HepG2 (cell line): Measurements from ENCODE around the gene CREBZF. TPM values are rescaled to one million over a fixed set of nuclear protein-coding genes. Genes with fewer than 3 reads are reported as not detected.

Experiments used
- ATAC-seq: fragments of 200-7000 bp; cut with Tn5 transposase; 3 replicates; pipeline ENCODE4 v1.9.1; 2020; ENCODE audit warnings: mild to moderate bottlenecking, moderate library complexity
- BruUV-seq: library from RNA; stranded (reverse); fragments of 400-500 nt; replicated peaks from 2 replicates; lab custom pipeline; 2021; lab: Mats Ljungman, UMichigan
- CTCF ChIA-PET: fragments of 300-600 bp; formaldehyde crosslinking; extraction: SDS; loops from one replicate; lab custom pipeline; 2021; ENCODE audit warnings: low total read pairs, inconsistent platforms, low intra/inter-chr PET ratio; lab: Yijun Ruan, JAX
- POLR2A ChIA-PET: fragments of 350-600 bp; sonication (Branson Sonifier 250); formaldehyde crosslinking; loops from one replicate; lab custom pipeline; 2020; ENCODE audit warnings: antibody characterized with exemption, inconsistent platforms; lab: Yijun Ruan, JAX
- DNase-seq: peaks from one replicate; pipeline ENCODE4 v3.0.0-alpha.2; 2015; ENCODE audit warnings: low spot score
- FAIRE-seq: peaks from 3 replicates; lab custom pipeline; 2011; peaks lifted over from hg19 to GRCh38; lab: Jason Lieb, UNC
- H2AFZ ChIP-seq: one replicate; pipeline ENCODE4 v1.6.1; 2011; ENCODE audit warnings: low read length, inconsistent platforms
- H3K27ac ChIP-seq: fragments of 300-600 bp; 3 replicates; pipeline ENCODE4 v1.8.0; 2011; ENCODE audit warnings: mixed run types, mild to moderate bottlenecking, mixed read lengths, low read length, inconsistent platforms; ENCODE audit not compliant: insufficient read depth; ENCODE audit errors: extremely low read length
- H3K27me3 ChIP-seq, 2 experiments: fragments of 200-600 bp in 1 of 2; 2 replicates in 1 of 2; 3 replicates in 1 of 2; pipeline versions ENCODE4 v1.6.0 to v1.8.0; 2011; ENCODE audit warnings: low read length in 2 of 2, mild to moderate bottlenecking in 2 of 2, moderate library complexity in 2 of 2, inconsistent platforms in 1 of 2; ENCODE audit not compliant: insufficient read depth in 2 of 2, control insufficient read depth in 1 of 2
- H3K36me3 ChIP-seq, 2 experiments: fragments of 200-600 bp in 1 of 2; replicated peaks in 1 of 2; 2 replicates in 1 of 2; 3 replicates in 1 of 2; pipeline versions ENCODE4 v1.5.1 to v1.8.0; 2011; ENCODE audit warnings: low read length in 2 of 2, inconsistent platforms in 1 of 2; ENCODE audit not compliant: insufficient read depth in 2 of 2, control insufficient read depth in 1 of 2
- H3K4me1 ChIP-seq: 2 replicates; pipeline ENCODE4 v1.5.1; 2012; ENCODE audit warnings: low read length, inconsistent platforms; ENCODE audit not compliant: insufficient read depth
- H3K4me2 ChIP-seq: 2 replicates; pipeline ENCODE4 v1.6.0; 2011; ENCODE audit warnings: low read depth, low read length, inconsistent platforms
- H3K4me3 ChIP-seq, 3 experiments: fragments of 200-600 bp in 1 of 3; sonication (generic), shearing (Covaris generic) in 1 of 3; replicated peaks in 1 of 3; 2 replicates each; pipeline ENCODE4 v1.5.1; 2011 to 2016; ENCODE audit warnings: low read length in 3 of 3, inconsistent platforms in 2 of 3, low read depth in 2 of 3, mild to moderate bottlenecking in 2 of 3, control low read depth in 1 of 3, mixed read lengths in 1 of 3; ENCODE audit not compliant: insufficient read depth in 1 of 3
- H3K79me2 ChIP-seq: one replicate; pipeline ENCODE4 v1.6.1; 2011; ENCODE audit warnings: low read length, inconsistent platforms; ENCODE audit not compliant: insufficient read depth
- H3K9ac ChIP-seq: 2 replicates; pipeline ENCODE4 v1.6.0; 2011; ENCODE audit warnings: mild to moderate bottlenecking, low read depth, low read length, inconsistent platforms; ENCODE audit not compliant: insufficient read depth
- H3K9me3 ChIP-seq: 2 replicates; pipeline ENCODE4 v1.5.1; 2012; ENCODE audit warnings: mild to moderate bottlenecking, low read length
- H4K20me1 ChIP-seq: 2 replicates; pipeline ENCODE4 v1.6.0; 2011; ENCODE audit warnings: inconsistent platforms, mild to moderate bottlenecking, low read length, moderate library complexity; ENCODE audit not compliant: insufficient read depth
- BCL6 ChIP-seq: IDR thresholded peaks from 2 replicates; pipeline ENCODE4 v1.6.1; 2016; ENCODE audit warnings: missing genetic modification reagents, missing compliant biosample characterization
- BORCS8-MEF2B ChIP-seq: sonication (generic); formaldehyde crosslinking; IDR thresholded peaks from 2 replicates; pipeline ENCODE4 v1.8.0; 2022; ENCODE audit warnings: mild to moderate bottlenecking, missing genetic modification reagents
- EZH2 ChIP-seq: conservative IDR thresholded peaks from 2 replicates; pipeline ENCODE4 v1.6.1; 2012; ENCODE audit warnings: mild to moderate bottlenecking, low read depth, low read length, moderate library complexity
- HNF4A ChIP-seq: sonication (generic); formaldehyde crosslinking; IDR thresholded peaks from 2 replicates; pipeline ENCODE4 v1.4.0; 2020; ENCODE audit warnings: missing genetic modification reagents
- HOXA5 ChIP-seq: sonication (generic); formaldehyde crosslinking; IDR thresholded peaks from 2 replicates; pipeline ENCODE4 v1.4.0; 2020; ENCODE audit warnings: missing genetic modification reagents
- KLF15 ChIP-seq: sonication (generic); formaldehyde crosslinking; IDR thresholded peaks from 2 replicates; pipeline ENCODE4 v1.8.1; 2023; ENCODE audit warnings: borderline replicate concordance, mild to moderate bottlenecking, inconsistent platforms, missing genetic modification reagents, mixed read lengths
- PHB2 ChIP-seq: fragments of 450-650 bp; IDR thresholded peaks from 2 replicates; pipeline ENCODE4 v1.6.1; 2018; ENCODE audit not compliant: partially characterized antibody
- SOX13 ChIP-seq, 3 experiments: fragments of 450-650 bp in 1 of 3; sonication (generic) in 1 of 3; formaldehyde crosslinking in 1 of 3; IDR thresholded peaks in 2 of 3; conservative IDR thresholded peaks in 1 of 3; 2 replicates each; pipeline versions ENCODE4 v1.5.0 to v1.6.1; 2016 to 2020; ENCODE audit warnings: antibody characterized with exemption in 1 of 3, mild to moderate bottlenecking in 1 of 3, missing compliant biosample characterization in 1 of 3, missing genetic modification reagents in 1 of 3, moderate library complexity in 1 of 3
- TBX3 ChIP-seq: fragments of 450-650 bp; IDR thresholded peaks from 2 replicates; pipeline ENCODE4 v1.6.1; 2017; ENCODE audit warnings: antibody characterized with exemption, mild to moderate bottlenecking, inconsistent platforms, borderline replicate concordance
- ZNF20 ChIP-seq: sonication (generic); formaldehyde crosslinking; IDR thresholded peaks from 2 replicates; pipeline ENCODE4 v1.4.0; 2020; ENCODE audit warnings: mild to moderate bottlenecking, moderate library complexity, missing genetic modification reagents
- WGBS: methylation state at CpG from one replicate; pipeline ENCODE4 v1.1.6; 2017; ENCODE audit warnings: low lambda C conversion rate; 5-methylcytosine and 5-hydroxymethylcytosine counted together
- in situ Hi-C: cut with HindIII; loops from 2 replicates; pipeline ENCODE4 v1.10.0; 2017; ENCODE audit warnings: low pct_unique_long_range_greater_than_20kb; ENCODE audit not compliant: extremely low pct_ligation_motif_present
- intact Hi-C: fragments of 100-400 bp; cut with micrococcal nuclease; formaldehyde crosslinking; loops from one replicate; pipeline ENCODE4 v1.10.0; 2022; ENCODE audit not compliant: unreplicated experiment
- polyA plus RNA-seq, 8 experiments: library from polyadenylated mRNA; depleted of rRNA in 3 of 8; stranded (reverse) in 7 of 8; unstranded in 1 of 8; fragments of >200 nt; fragmentation: Illumina TruSeq in 4 of 8; extraction: Trizol in 4 of 8; gene quantifications; 2 replicates each; pipeline versions ENCODE4 v1.2.1 to v1.2.3, GENCODE V29; 2011 to 2016; ENCODE audit warnings: low read depth in 4 of 8, missing spikeins in 1 of 8, mixed read lengths in 1 of 8; ENCODE audit not compliant: insufficient read depth in 1 of 8
- total RNA-seq, 5 experiments: library from RNA; depleted of rRNA; stranded (reverse); fragments of >200 nt; fragmentation: Illumina TruSeq; extraction: Trizol; gene quantifications; 2 replicates each; pipeline ENCODE4 v1.2.3, GENCODE V29; 2016; ENCODE audit warnings: low read depth in 1 of 5
- TF ChIP-seq, protein P1 (sequence below): IDR thresholded peaks from 2 replicates; pipeline ENCODE4 v1.4.0; 2020; ENCODE audit warnings: mild to moderate bottlenecking, missing genetic modification reagents
- TF ChIP-seq, protein P2 (sequence below): sonication (generic); formaldehyde crosslinking; IDR thresholded peaks from 2 replicates; pipeline ENCODE4 v1.9.0; 2021; ENCODE audit warnings: missing genetic modification reagents, mild to moderate bottlenecking, borderline replicate concordance
- TF ChIP-seq, protein P3 (sequence below): sonication (generic); formaldehyde crosslinking; IDR thresholded peaks from 2 replicates; pipeline ENCODE4 v1.5.0; 2020; ENCODE audit warnings: mild to moderate bottlenecking, missing genetic modification reagents, borderline replicate concordance
- TF ChIP-seq, protein P4 (sequence below), 2 experiments: sonication (generic) in 1 of 2; formaldehyde crosslinking in 1 of 2; IDR thresholded peaks; 2 replicates each; pipeline versions ENCODE4 v1.5.1 to v1.6.1; 2011 to 2020; ENCODE audit warnings: borderline replicate concordance in 1 of 2, low read depth in 1 of 2, low read length in 1 of 2, mild to moderate bottlenecking in 1 of 2, missing genetic modification reagents in 1 of 2, moderate library complexity in 1 of 2

Gene CREBZF
- total and polyA plus RNA-seq, 2 of the 13 experiments (the other 11 are each of a cell fraction or from before 2014, with no cell fraction given), result 30.6 to 43.1 TPM

DNA sequence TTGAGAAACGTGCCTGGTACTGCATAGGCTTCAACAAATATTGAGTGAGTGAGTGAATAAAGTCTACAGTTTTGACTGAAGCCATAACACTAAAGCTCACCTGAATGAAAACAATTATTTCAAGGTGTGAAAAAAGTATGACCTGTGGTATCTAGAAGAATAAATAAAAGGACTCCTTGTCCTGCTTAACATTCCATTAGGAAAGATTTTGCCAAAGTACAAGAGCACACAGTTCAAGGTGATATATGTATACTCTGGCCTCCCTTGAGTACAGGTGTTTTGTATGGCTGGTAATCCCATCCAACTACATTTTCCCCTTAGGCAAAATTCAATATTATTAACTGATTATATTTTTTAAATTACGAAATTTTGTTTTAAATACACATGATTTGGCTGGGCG, 1.8 kb upstream of the CREBZF start:
- peak overlapping the region; percentile 38 for H3K27ac ChIP-seq
- intact Hi-C loops, result no loop called here
- POLR2A ChIA-PET, result interaction anchor here (1.2 kb wide), 1 partner anchor 39 kb away, joined by 3 read pairs; the partner anchor contains the start of gene TMEM126B
- 39% methylated on average over 3 of the region's 3 CpGs for WGBS
- peaks cover 33% of the 10 kb centered on the region for H3K4me1 ChIP-seq
- H4K20me1 ChIP-seq, result peaks cover 22% of the 10 kb centered on the region
- no peaks in the 10 kb centered on the region; a peak in 1 of 5 replicates for H3K27me3 ChIP-seq
- no peak overlapping the region for H3K9ac ChIP-seq
- peak; percentile 59 for DNase-seq
- in situ Hi-C loops, result no loop called here
- ATAC-seq, result no peak
- no TSS peak for BruUV-seq
- H3K4me2 ChIP-seq, result peak overlapping the region; percentile 88
- H3K36me3 ChIP-seq, result no peaks in the 10 kb centered on the region
- H3K79me2 ChIP-seq, result peaks cover 27% of the 10 kb centered on the region
- no peak overlapping the region for H3K4me3 ChIP-seq
- FAIRE-seq, result no peak
- H2AFZ ChIP-seq, result peak overlapping the region; percentile 94
- H3K9me3 ChIP-seq, result no peaks in the 10 kb centered on the region
- CTCF ChIA-PET, result no interaction called here
- TF ChIP-seq SOX13 (IDR thresholded peaks at IDR 0.05) (no peak), SOX13 (CRISPR knock-in tag; conservative IDR thresholded peaks at IDR 0.05 in 1 of 2, IDR thresholded peaks at IDR 0.05 in 1 of 2) (peak in 1 of 2 experiments; percentile 51; a peak in 1 of 4 replicates), ZNF20 (CRISPR knock-in tag) (no peak), HNF4A (CRISPR knock-in tag) (peak; percentile 73), PHB2 (no peak), HOXA5 (CRISPR knock-in tag) (no peak), EZH2 (no peak), TBX3 (peak; percentile 30; the same call in 1 of the 2 replicates), KLF15 (CRISPR knock-in tag) (no peak), BCL6 (0 out of 2 replicates have a peak, but pooled peaks have one; percentile 8), BORCS8-MEF2B (CRISPR knock-in tag) (no peak)
- TF ChIP-seq, protein P1, sequence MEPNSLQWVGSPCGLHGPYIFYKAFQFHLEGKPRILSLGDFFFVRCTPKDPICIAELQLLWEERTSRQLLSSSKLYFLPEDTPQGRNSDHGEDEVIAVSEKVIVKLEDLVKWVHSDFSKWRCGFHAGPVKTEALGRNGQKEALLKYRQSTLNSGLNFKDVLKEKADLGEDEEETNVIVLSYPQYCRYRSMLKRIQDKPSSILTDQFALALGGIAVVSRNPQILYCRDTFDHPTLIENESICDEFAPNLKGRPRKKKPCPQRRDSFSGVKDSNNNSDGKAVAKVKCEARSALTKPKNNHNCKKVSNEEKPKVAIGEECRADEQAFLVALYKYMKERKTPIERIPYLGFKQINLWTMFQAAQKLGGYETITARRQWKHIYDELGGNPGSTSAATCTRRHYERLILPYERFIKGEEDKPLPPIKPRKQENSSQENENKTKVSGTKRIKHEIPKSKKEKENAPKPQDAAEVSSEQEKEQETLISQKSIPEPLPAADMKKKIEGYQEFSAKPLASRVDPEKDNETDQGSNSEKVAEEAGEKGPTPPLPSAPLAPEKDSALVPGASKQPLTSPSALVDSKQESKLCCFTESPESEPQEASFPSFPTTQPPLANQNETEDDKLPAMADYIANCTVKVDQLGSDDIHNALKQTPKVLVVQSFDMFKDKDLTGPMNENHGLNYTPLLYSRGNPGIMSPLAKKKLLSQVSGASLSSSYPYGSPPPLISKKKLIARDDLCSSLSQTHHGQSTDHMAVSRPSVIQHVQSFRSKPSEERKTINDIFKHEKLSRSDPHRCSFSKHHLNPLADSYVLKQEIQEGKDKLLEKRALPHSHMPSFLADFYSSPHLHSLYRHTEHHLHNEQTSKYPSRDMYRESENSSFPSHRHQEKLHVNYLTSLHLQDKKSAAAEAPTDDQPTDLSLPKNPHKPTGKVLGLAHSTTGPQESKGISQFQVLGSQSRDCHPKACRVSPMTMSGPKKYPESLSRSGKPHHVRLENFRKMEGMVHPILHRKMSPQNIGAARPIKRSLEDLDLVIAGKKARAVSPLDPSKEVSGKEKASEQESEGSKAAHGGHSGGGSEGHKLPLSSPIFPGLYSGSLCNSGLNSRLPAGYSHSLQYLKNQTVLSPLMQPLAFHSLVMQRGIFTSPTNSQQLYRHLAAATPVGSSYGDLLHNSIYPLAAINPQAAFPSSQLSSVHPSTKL, result peak; percentile 40; the same call in 1 of the 2 replicates
- TF ChIP-seq, protein P2, sequence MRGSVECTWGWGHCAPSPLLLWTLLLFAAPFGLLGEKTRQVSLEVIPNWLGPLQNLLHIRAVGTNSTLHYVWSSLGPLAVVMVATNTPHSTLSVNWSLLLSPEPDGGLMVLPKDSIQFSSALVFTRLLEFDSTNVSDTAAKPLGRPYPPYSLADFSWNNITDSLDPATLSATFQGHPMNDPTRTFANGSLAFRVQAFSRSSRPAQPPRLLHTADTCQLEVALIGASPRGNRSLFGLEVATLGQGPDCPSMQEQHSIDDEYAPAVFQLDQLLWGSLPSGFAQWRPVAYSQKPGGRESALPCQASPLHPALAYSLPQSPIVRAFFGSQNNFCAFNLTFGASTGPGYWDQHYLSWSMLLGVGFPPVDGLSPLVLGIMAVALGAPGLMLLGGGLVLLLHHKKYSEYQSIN, result no peak
- TF ChIP-seq, protein P3, sequence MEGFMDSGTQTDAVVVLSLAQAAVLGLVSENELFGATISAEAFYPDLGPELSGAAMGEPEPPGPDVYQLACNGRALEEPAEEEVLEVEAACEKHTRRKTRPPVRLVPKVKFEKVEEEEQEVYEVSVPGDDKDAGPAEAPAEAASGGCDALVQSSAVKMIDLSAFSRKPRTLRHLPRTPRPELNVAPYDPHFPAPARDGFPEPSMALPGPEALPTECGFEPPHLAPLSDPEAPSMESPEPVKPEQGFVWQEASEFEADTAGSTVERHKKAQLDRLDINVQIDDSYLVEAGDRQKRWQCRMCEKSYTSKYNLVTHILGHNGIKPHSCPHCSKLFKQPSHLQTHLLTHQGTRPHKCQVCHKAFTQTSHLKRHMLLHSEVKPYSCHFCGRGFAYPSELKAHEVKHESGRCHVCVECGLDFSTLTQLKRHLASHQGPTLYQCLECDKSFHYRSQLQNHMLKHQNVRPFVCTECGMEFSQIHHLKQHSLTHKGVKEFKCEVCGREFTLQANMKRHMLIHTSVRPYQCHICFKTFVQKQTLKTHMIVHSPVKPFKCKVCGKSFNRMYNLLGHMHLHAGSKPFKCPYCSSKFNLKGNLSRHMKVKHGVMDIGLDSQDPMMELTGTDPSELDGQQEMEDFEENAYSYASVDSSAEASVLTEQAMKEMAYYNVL (CRISPR knock-in tag), result 0 out of 2 replicates have a peak, but pooled peaks have one; percentile 26
- TF ChIP-seq, protein P4, sequence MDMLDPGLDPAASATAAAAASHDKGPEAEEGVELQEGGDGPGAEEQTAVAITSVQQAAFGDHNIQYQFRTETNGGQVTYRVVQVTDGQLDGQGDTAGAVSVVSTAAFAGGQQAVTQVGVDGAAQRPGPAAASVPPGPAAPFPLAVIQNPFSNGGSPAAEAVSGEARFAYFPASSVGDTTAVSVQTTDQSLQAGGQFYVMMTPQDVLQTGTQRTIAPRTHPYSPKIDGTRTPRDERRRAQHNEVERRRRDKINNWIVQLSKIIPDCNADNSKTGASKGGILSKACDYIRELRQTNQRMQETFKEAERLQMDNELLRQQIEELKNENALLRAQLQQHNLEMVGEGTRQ (IDR thresholded peaks at IDR 0.05; ENCODE audit: low read depth, low read length), result no peak
- TF ChIP-seq, protein P4 (CRISPR knock-in tag; IDR thresholded peaks at IDR 0.05; ENCODE audit: borderline replicate concordance), result no peak
